Activated T-helper 17 cell treated with anti-CD3 and anti-CD28 coated beads, Interleukin-2, amount 50 U/mL, for 72 hours (primary cell): ENCODE results near the gene SLC17A3. TPM values are rescaled to one million over a fixed set of nuclear protein-coding genes. Genes with fewer than 3 reads are reported as not detected.

Source experiments
- ATAC-seq: fragments of 150-1000 bp; cut with Tn5 transposase; replicated peaks from 2 replicates; pipeline ENCODE4 v1.10.0; 2021; ENCODE audit warnings: mild to moderate bottlenecking, moderate library complexity
- H3K27ac Mint-ChIP-seq: one replicate; pipeline ENCODE4 v1.8.0; 2022; ENCODE audit warnings: mixed read lengths
- H3K27me3 Mint-ChIP-seq: one replicate; pipeline ENCODE4 v1.8.0; 2022; ENCODE audit warnings: mixed read lengths
- H3K36me3 Mint-ChIP-seq: one replicate; pipeline ENCODE4 v1.8.0; 2022; ENCODE audit warnings: low read depth, mild to moderate bottlenecking, mixed read lengths
- H3K4me1 Mint-ChIP-seq: one replicate; pipeline ENCODE4 v1.8.0; 2022; ENCODE audit warnings: mixed read lengths
- H3K4me3 Mint-ChIP-seq: one replicate; pipeline ENCODE4 v1.8.0; 2022; ENCODE audit warnings: mild to moderate bottlenecking, mixed read lengths
- H3K9me3 Mint-ChIP-seq: one replicate; pipeline ENCODE4 v1.8.0; 2022; ENCODE audit warnings: mixed read lengths
- total RNA-seq, 2 donors: library from RNA; stranded (reverse); gene quantifications; one replicate each; pipeline ENCODE4 v1.2.3, GENCODE V29; 2022

SLC17A3 gene
- total RNA-seq, 2 donors from 2014 or later, result 0.21 to 0.67 TPM

- Mint-ChIP-seq H3K36me3 (no peaks in the 10 kb centered on the region), H3K27ac (no peak overlapping the region), H3K4me3 (no peak overlapping the region), H3K9me3 (no peaks in the 10 kb centered on the region), H3K4me1 (no peaks in the 10 kb centered on the region), H3K27me3 (peaks cover 16% of the 10 kb centered on the region)
- ATAC-seq, result no peak
Observed at GRCh38 chr6:25834950-25835349, 39.1 kb downstream of the SLC17A3 start.

- H3K4me3 Mint-ChIP-seq, result no peak overlapping the region
- peaks cover 5% of the 10 kb centered on the region for H3K4me1 Mint-ChIP-seq
- no peak overlapping the region for H3K27ac Mint-ChIP-seq
- H3K27me3 Mint-ChIP-seq, result peaks cover 16% of the 10 kb centered on the region
- no peaks in the 10 kb centered on the region for H3K36me3 Mint-ChIP-seq
- ATAC-seq, result no peak
- no peaks in the 10 kb centered on the region for H3K9me3 Mint-ChIP-seq
Observed at GRCh38 chr6:25833136-25833535, 40.9 kb downstream of the SLC17A3 start.

GRCh38 chr6:25832670-25833069 lies 41.4 kb downstream of the SLC17A3 start:
- H3K9me3 Mint-ChIP-seq, result no peaks in the 10 kb centered on the region
- ATAC-seq, result no peak
- H3K4me3 Mint-ChIP-seq, result no peak overlapping the region
- no peak overlapping the region for H3K27ac Mint-ChIP-seq
- peaks cover 5% of the 10 kb centered on the region for H3K4me1 Mint-ChIP-seq
- H3K36me3 Mint-ChIP-seq, result no peaks in the 10 kb centered on the region
- peaks cover 19% of the 10 kb centered on the region for H3K27me3 Mint-ChIP-seq

GRCh38 chr6:25832307-25832662 lies 41.8 kb downstream of the SLC17A3 start:
- Mint-ChIP-seq H3K4me1 (peaks cover 5% of the 10 kb centered on the region), H3K27ac (no peak overlapping the region), H3K36me3 (no peaks in the 10 kb centered on the region), H3K27me3 (peaks cover 21% of the 10 kb centered on the region), H3K4me3 (no peak overlapping the region), H3K9me3 (no peaks in the 10 kb centered on the region)
- no peak for ATAC-seq

GRCh38 chr6:25831532-25832306 lies 42.3 kb downstream of the SLC17A3 start, which contains the start of gene SLC17A1:
SLC17A1 (minus strand) TSS chr6:25832052; CDS start chr6:25830557, 1,495 bp downstream.
- Mint-ChIP-seq H3K4me3 (no peak within 1 kb of the TSS), H3K4me1 (peaks cover 5% of the 10 kb centered on the region), H3K36me3 (no peaks in the 10 kb centered on the region)

GRCh38 chr6:25830458-25830857 lies 43.6 kb downstream of the SLC17A3 start:
- peaks cover 21% of the 10 kb centered on the region for H3K27me3 Mint-ChIP-seq
- H3K4me1 Mint-ChIP-seq, result peaks cover 5% of the 10 kb centered on the region
- H3K4me3 Mint-ChIP-seq, result no peak overlapping the region
- no peak overlapping the region for H3K27ac Mint-ChIP-seq
- no peaks in the 10 kb centered on the region for H3K36me3 Mint-ChIP-seq
- H3K9me3 Mint-ChIP-seq, result peaks cover 3% of the 10 kb centered on the region
- ATAC-seq, result no peak

More at GRCh38 chr6:25831532-25832306, 42.3 kb downstream of the SLC17A3 start, which contains the start of gene SLC17A1:
- no peak within 1 kb of the TSS for H3K27ac Mint-ChIP-seq
- H3K27me3 Mint-ChIP-seq, result peaks cover 21% of the 10 kb centered on the region
- H3K9me3 Mint-ChIP-seq, result no peaks in the 10 kb centered on the region
- no peak for ATAC-seq

GRCh38 chr6:25829375-25829774 lies 44.7 kb downstream of the SLC17A3 start:
- ATAC-seq, result peak; percentile 96
- peak overlapping the region; percentile 35 for H3K27ac Mint-ChIP-seq
- H3K4me1 Mint-ChIP-seq, result peaks cover 5% of the 10 kb centered on the region
- peaks cover 23% of the 10 kb centered on the region for H3K27me3 Mint-ChIP-seq
- H3K36me3 Mint-ChIP-seq, result no peaks in the 10 kb centered on the region
- H3K9me3 Mint-ChIP-seq, result peaks cover 5% of the 10 kb centered on the region
- H3K4me3 Mint-ChIP-seq, result no peak overlapping the region

- Mint-ChIP-seq H3K4me3 (no peak overlapping the region), H3K27me3 (peaks cover 18% of the 10 kb centered on the region), H3K27ac (no peak overlapping the region), H3K36me3 (no peaks in the 10 kb centered on the region), H3K4me1 (no peaks in the 10 kb centered on the region), H3K9me3 (peaks cover 5% of the 10 kb centered on the region)
- no peak for ATAC-seq
Observed at GRCh38 chr6:25821341-25821740, 52.7 kb downstream of the SLC17A3 start.

GRCh38 chr6:25816252-25816651 lies 57.8 kb downstream of the SLC17A3 start:
- no peaks in the 10 kb centered on the region for H3K9me3 Mint-ChIP-seq
- no peak for ATAC-seq
- no peak overlapping the region for H3K27ac Mint-ChIP-seq

GRCh38 chr6:25815194-25815593 lies 58.8 kb downstream of the SLC17A3 start:
- Mint-ChIP-seq H3K4me1 (no peaks in the 10 kb centered on the region), H3K27ac (no peak overlapping the region), H3K9me3 (no peaks in the 10 kb centered on the region), H3K27me3 (peaks cover 16% of the 10 kb centered on the region), H3K4me3 (no peak overlapping the region), H3K36me3 (no peaks in the 10 kb centered on the region)
- no peak for ATAC-seq

More at GRCh38 chr6:25816252-25816651, 57.8 kb downstream of the SLC17A3 start:
- Mint-ChIP-seq H3K4me3 (no peak overlapping the region), H3K36me3 (no peaks in the 10 kb centered on the region), H3K4me1 (no peaks in the 10 kb centered on the region), H3K27me3 (peaks cover 16% of the 10 kb centered on the region)

GRCh38 chr6:25804804-25805203 lies 69.2 kb downstream of the SLC17A3 start:
- Mint-ChIP-seq H3K4me1 (no peaks in the 10 kb centered on the region), H3K36me3 (no peaks in the 10 kb centered on the region), H3K27me3 (peaks cover 25% of the 10 kb centered on the region), H3K27ac (no peak overlapping the region), H3K4me3 (no peak overlapping the region), H3K9me3 (peaks cover 3% of the 10 kb centered on the region)
- ATAC-seq, result no peak

GRCh38 chr6:25801436-25801835 lies 72.6 kb downstream of the SLC17A3 start:
- ATAC-seq, result no peak
- Mint-ChIP-seq H3K4me3 (no peak overlapping the region), H3K4me1 (no peaks in the 10 kb centered on the region), H3K27ac (no peak overlapping the region), H3K9me3 (peaks cover 3% of the 10 kb centered on the region), H3K27me3 (peaks cover 24% of the 10 kb centered on the region), H3K36me3 (no peaks in the 10 kb centered on the region)

Other genes with a start within 250 kb of the SLC17A3 start
- not detected for gene SCGN, start 222.0 kb downstream of the SLC17A3 start, total RNA-seq
- gene SLC17A4, start 119.5 kb downstream of the SLC17A3 start, total RNA-seq, result not detected
- not detected for gene SLC17A1, start 42.2 kb downstream of the SLC17A3 start, total RNA-seq
- not detected for gene SLC17A2, start 56.4 kb upstream of the SLC17A3 start, total RNA-seq
- 10 to 100 TPM; 26.7 to 69.2 TPM for gene TRIM38, start 88.6 kb upstream of the SLC17A3 start, total RNA-seq
- 1 to 10 TPM; 1.7 to 2.1 TPM for gene HFE, start 213.2 kb upstream of the SLC17A3 start, total RNA-seq